ENCODE measurements around the gene STX11. TPM values are rescaled to one million over a fixed set of nuclear protein-coding genes. Genes with fewer than 3 reads are reported as not detected.

The STX11 gene
- total RNA-seq, 1 donor from 2014 or later: 8.8 TPM

- intact Hi-C loops (cut with DNase I): no loop called here
- no peak for DNase-seq (ENCODE audit: low spot score)
Observed at GRCh38 chr6:144139817-144140216, 10.5 kb upstream of the STX11 start.

DNA sequence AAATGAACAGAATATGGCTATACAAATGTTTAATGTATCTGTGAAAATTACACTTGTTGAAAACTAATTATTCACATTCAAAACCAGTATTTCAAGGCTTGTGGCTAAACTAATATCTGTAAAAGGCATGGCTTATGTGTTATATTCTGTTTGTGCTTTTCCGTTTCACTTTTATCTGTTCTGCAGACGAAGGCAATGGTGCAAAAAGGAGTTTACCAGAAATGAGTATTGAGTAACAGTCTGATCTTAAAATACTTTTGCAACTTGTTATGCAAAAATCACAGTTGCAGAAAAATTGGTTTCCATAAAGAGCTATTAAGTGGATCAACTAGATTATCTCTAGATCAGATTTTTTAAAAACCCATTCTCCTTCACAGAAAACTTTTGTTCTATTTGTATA lies 9.4 kb upstream of the STX11 start:
- DNase-seq (ENCODE audit: low spot score): no peak
- intact Hi-C loops (cut with DNase I): no loop called here

DNA sequence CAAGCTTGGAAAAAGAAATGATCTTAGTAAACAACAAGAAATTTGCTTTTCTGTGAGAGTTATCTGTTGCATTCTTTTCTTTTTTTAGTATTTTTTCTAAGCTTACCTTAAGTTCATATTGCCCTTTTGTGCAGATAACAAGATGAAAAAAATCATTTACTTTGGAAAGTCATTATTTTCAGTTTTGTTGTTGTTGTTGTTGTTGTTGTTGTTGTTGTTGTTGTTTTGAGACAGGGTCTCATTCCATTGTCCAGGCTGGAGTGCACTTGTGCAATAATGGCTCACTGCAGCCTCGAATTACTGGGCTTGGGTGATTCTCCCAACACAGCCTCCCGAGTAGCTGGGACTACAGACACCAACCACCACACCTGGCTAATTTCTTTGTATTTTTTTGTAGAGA lies 8.8 kb upstream of the STX11 start:
- intact Hi-C loops (cut with DNase I): no loop called here
- DNase-seq (ENCODE audit: low spot score): no peak

- intact Hi-C loops (cut with DNase I): no loop called here
- no peak for DNase-seq (ENCODE audit: low spot score)
Observed at GRCh38 chr6:144143106-144143505, 7.2 kb upstream of the STX11 start.

GRCh38 chr6:144143878-144144277 lies 6.4 kb upstream of the STX11 start:
- DNase-seq (ENCODE audit: low spot score): no peak
- intact Hi-C loops (cut with DNase I): no loop called here

DNA sequence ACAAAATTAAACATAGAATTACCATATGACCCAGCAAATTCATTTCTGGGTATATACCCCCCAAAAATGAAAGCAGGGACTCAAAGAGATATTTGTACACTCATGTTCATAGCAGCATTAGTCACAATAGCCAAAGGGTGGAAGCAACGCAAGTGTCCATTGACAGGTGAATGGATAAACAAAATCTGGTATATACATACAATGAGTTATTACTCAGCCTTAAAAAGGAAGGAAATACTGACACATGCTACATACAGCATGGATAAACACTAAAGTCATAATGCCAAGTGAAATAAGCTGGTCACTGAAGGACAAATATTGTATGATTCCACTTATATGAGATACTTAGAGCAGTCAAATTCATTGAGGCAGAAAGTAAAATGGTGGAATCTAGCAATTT lies 5.3 kb upstream of the STX11 start:
- intact Hi-C loops (cut with DNase I): no loop called here
- no peak for DNase-seq (ENCODE audit: low spot score)

DNA sequence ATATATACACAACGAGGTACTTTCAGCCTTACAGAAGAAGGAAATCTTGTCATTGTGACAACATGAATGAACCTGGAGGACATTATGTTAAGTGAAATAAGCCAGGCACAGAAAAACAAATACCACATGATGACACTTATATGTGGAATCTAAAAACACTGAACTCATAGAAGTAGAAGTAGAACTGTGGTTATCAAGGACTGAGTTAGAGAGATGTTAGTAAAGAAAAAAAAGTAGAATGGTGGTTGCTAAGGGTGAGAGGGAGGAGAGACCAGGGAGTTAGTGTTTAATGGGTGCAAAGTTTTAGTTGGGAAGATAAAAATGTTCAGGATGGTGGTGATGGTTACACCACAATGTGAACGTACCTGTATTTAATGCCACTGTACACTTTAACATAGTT lies 4.8 kb upstream of the STX11 start:
- DNase-seq (ENCODE audit: low spot score): no peak
- intact Hi-C loops (cut with DNase I): no loop called here

DNA sequence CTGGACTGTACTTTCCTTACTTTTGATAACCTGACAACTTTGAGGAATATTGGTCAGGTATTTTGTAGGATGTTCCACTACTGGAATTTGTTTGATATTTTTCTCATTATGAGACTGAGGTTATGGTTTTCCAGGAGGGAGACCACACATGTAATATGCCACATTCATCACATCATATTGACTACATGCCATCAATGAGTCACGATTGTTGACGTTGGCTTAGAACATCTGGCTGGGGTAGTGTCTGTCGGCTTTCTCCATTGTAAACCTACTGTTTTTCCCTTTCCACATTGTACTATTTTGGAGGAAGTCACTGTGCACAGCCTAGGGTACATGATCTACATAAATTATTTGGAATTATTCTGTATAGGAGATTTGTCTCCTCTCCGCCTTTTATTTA lies 1.4 kb upstream of the STX11 start:
- intact Hi-C loops (cut with DNase I): no loop called here
- DNase-seq (ENCODE audit: low spot score): no peak

- DNase-seq (ENCODE audit: low spot score): no peak
- intact Hi-C loops (cut with DNase I): no loop called here
Observed at GRCh38 chr6:144149558-144149893, 791 bp upstream of the STX11 start.

DNA sequence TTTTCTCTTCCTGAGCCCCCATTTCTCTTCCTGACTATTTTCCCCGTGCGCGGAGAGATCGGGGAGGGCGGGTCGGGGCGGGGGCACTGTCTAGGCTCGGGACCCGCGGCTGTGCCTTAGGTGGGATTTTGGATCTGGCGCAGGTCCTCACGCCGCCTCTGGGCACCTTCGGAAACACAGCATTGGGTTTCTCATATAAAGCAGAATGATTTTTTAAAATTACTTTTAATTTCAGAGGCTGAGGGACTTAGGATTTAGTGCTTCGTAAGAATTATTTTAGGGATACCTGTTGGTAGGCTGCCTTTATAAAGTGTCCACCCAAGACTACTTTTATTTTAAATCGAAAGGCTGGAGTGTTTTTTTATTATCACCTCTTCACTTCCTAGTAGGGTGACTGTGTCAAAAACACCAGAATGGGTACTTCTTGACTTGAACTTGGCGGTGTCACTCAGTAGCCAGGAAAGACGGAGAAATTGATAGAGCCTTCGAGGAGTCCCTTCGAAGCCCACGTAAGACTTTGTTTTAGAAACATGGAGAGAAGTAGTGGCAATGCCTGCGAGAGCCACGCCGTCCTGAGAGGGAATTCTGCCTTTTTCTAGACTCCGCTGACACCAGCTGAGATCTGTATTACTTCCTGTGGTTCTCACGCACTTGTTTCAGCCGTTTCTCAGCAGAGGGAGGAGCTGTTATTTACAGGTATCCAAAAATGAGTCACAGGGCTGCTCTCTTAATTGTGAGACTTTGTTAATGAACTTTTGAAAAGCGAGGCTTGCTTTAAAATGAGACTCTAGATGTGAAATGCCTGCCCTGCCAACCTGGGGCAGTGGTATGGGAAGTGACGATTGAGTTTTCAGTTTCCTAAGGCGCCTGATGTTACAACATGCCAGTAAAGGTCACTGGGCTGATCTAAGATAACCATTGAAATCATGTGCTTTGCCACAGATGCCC lies 667 bp downstream of the STX11 start:
- intact Hi-C loops (cut with DNase I): loop anchor here (1.0 to 10.0 kb wide), 3 partner anchors 44 to 134 kb away; partner anchors contain the start of gene UTRN
- DNase-seq (ENCODE audit: low spot score): peak; percentile 77

DNA sequence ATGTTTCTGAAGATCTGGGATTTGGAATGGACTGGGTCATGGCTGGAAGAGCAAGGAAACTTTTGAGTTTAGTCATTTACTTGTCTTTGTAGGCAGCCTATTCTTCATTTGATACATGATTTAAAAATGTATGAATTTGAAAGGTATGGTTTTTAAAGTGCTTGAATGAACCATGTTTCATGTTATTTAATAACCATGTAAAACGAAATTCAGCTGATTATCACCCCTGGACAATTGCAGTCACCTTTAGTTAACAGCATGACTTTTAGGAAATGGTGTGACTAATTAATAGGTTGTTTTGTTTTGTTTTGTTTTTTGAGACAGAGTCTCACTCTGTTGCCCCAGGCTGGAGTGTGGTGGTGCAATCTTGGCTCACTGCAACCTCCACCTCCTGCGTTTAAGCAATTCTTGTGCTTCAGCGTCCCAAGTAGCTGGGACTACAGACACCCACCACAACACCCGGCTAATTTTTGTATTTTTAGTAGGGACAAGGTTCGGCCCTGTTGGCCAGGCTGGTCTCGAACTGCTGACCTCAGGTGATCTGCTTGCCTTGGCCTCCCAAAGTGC lies 2.1 kb downstream of the STX11 start:
- DNase-seq (ENCODE audit: low spot score): no peak
- intact Hi-C loops (cut with DNase I): loop anchor here (5.0 to 10.0 kb wide), 2 partner anchors 45 to 132 kb away; partner anchors contain the start of gene UTRN

DNA sequence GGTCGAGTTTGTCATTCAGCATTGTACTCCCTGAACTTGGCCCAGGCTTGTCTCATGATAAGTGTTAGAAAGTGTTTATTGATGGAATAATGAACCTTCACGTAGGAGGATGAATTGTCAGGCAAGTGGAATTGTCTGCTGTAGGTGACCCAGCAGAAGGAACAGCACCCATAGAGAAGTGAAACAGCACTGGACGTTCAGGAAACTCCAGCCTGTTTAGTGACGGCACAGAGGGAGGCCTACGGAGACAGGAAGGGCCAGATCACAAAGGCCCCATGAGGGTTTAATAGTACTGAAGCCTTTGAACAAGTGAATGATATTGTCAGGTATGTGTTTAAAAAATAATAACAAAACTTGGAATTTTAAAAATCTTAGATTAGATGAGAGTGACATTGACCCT lies 2.9 kb downstream of the STX11 start:
- DNase-seq (ENCODE audit: low spot score): no peak
- intact Hi-C loops (cut with DNase I): loop anchor here (5.0 to 10.0 kb wide), 2 partner anchors 46 to 132 kb away; partner anchors contain the start of gene UTRN

DNA sequence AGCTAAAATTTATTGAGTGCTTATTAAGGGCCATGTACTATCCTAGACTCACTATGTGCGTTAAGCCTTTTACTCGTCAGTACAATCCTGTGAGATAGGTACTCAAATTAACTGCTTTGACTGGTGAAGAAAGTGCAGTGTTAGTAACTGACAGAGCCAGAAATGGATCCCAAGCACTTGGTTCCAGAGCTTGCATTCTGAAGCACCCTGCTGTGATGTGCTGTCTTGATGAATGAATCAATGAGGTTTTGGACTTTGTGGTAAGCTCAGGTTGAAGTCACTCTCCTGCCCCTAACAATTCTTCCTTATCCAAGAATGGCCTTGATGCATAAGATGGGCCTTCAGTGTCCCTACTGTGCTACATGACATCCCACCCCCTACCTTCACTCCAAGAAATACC lies 3.7 kb downstream of the STX11 start:
- no peak for DNase-seq (ENCODE audit: low spot score)
- intact Hi-C loops (cut with DNase I): loop anchor here (5.0 to 10.0 kb wide), 2 partner anchors 47 to 131 kb away; partner anchors contain the start of gene UTRN

DNA sequence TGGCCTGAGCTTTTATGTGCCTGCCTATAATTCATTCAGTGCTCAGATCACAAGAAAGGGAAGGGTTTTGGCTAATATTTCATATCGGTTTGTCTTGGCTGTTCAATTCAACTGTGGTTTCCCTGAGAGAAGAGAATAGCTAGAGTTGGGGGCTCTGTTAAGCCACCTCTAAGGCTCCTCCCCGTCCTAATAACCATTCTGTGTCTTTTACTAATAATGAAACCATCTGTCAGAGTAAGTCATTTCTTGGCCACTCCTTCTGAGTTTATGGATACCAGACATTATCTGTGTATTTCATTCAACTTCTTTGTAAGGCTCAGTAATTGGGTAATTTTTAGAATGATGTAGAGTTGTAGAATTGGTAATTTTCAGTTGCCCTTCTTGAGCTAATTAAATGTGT lies 5.2 kb downstream of the STX11 start:
- DNase-seq (ENCODE audit: low spot score): no peak
- intact Hi-C loops (cut with DNase I): loop anchor here (10.0 kb wide), 1 partner anchor 129 kb away; the partner anchor contains the start of gene UTRN

DNA sequence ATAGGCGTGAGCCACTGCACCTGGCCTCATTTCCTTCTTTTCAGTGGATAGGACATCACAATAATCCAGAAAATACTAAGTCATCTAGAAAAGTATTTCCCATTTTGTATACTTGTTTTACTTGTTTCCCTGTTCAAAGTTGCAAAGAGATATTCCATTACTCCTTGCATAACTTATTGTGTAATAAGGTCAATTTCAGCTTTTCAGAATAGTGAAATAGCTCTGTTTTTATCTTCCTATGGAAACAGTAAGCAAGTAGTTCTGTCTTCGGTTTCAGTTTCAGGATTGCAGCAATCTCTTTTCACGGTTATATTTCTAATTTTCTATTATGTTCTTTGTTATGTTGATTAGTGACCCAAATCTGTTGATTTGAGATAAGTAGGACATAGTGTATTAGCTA lies 6.0 kb downstream of the STX11 start:
- intact Hi-C loops (cut with DNase I): loop anchor here (10.0 kb wide), 1 partner anchor 128 kb away; the partner anchor contains the start of gene UTRN

GRCh38 chr6:144156991-144157390 lies 6.7 kb downstream of the STX11 start:
- no peak for DNase-seq (ENCODE audit: low spot score)
- intact Hi-C loops (cut with DNase I): loop anchor here (10.0 kb wide), 1 partner anchor 128 kb away; the partner anchor contains the start of gene UTRN

More for the DNA sequence above, 6.0 kb downstream of the STX11 start:
- no peak for DNase-seq (ENCODE audit: low spot score)

DNA sequence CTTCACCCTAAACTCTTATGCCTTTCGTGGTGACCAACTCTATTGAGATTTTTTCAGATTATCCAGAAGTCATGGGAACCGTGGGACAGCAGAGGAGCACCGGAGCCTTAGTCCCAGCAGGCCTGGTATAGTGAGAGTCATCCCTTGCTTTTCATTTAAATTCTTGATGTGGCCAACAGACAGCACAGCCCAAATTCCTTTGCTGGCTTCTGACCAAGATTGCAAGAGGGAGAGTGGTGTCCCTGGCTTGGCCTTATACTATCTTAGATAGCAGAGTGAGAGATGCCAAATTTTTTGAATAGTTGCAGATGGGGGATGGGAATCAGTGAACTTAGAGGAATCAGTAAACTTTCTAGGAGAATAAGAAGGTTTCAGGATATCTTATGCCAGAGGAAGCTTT lies 7.8 kb downstream of the STX11 start:
- intact Hi-C loops (cut with DNase I): loop anchor here (10.0 kb wide), 1 partner anchor 127 kb away; the partner anchor contains the start of gene UTRN
- no peak for DNase-seq (ENCODE audit: low spot score)

- intact Hi-C loops (cut with DNase I): loop anchor here (10.0 kb wide), 1 partner anchor 126 kb away; the partner anchor contains the start of gene UTRN
- no peak for DNase-seq (ENCODE audit: low spot score)
Observed at GRCh38 chr6:144159223-144159622, 8.9 kb downstream of the STX11 start.

GRCh38 chr6:144159742-144160141 lies 9.4 kb downstream of the STX11 start:
- intact Hi-C loops (cut with DNase I): loop anchor here (10.0 kb wide), 1 partner anchor 125 kb away; the partner anchor contains the start of gene UTRN
- DNase-seq (ENCODE audit: low spot score): no peak

- no peak for DNase-seq (ENCODE audit: low spot score)
- intact Hi-C loops (cut with DNase I): no loop called here
Observed at GRCh38 chr6:144160431-144161005, 10.2 kb downstream of the STX11 start.
